ENCODE results near the gene LYPD5. TPM values are rescaled to one million over a fixed set of nuclear protein-coding genes. Genes with fewer than 3 reads are reported as not detected.

The LYPD5 gene
- total and polyA plus RNA-seq, 11 donors = 0.34 to 7.9 (median 1.4) TPM

- no peak overlapping the region for H3K4me3 ChIP-seq
- H3K9me3 ChIP-seq = no peaks in the 10 kb centered on the region
- peak overlapping the region in 1 of 12 donors; percentile 20 for H3K27ac ChIP-seq
- ATAC-seq (peak in 3 of 4 donors; percentile 49 to 81 (median 56)), DNase-seq (peak in 2 of 5 donors; percentile 32 to 56)
- WGBS, 4 donors = 58 to 71% (median 68%) methylated on average over 4 of the region's 4 CpGs
- no peaks in the 10 kb centered on the region for H3K36me3 ChIP-seq
- peaks cover 0 to 29% (median 2%) of the 10 kb centered on the region in 12 donors for H3K4me1 ChIP-seq
- TF ChIP-seq CTCF (IDR thresholded peaks at IDR 0.05) (no peak), POLR2A (IDR thresholded peaks at IDR 0.05) (no peak)
- intact Hi-C loops (cut with DNase I) = loop anchor here in 9 of 10 donors (2.0 to 10.0 kb wide), 6 partner anchors 37 to 340 kb away; partner anchors contain the start of genes PLAUR (in 1 of the 9) and ZNF575 (in 1 of the 9)
- peaks cover 0 to 22% (median 0%) of the 10 kb centered on the region in 9 donors for H3K27me3 ChIP-seq
These were observed 17.8 kb downstream of the LYPD5 start for GRCh38 chr19:43784241-43784980.

GRCh38 chr19:43783636-43784035, 18.6 kb downstream of the LYPD5 start:
- Histone ChIP-seq H3K4me3 (no peak overlapping the region), H3K36me3 (no peaks in the 10 kb centered on the region), H3K27ac (no peak overlapping the region), H3K27me3 (peaks cover 0 to 22% (median 0%) of the 10 kb centered on the region in 9 donors), H3K9me3 (no peaks in the 10 kb centered on the region), H3K4me1 (peaks cover 0 to 37% (median 3%) of the 10 kb centered on the region in 12 donors)
- ATAC-seq = no peak
- 83 to 87% (median 87%) methylated on average over 8 of the region's 8 CpGs for WGBS, 4 donors
- no peak for TF ChIP-seq POLR2A (IDR thresholded peaks at IDR 0.05)
- TF ChIP-seq CTCF (IDR thresholded peaks at IDR 0.05) = no peak
- intact Hi-C loops (cut with DNase I) = loop anchor here in 9 of 10 donors (2.0 to 10.0 kb wide), 6 partner anchors 36 to 339 kb away; partner anchors contain the start of genes PLAUR (in 1 of the 9) and ZNF575 (in 1 of the 9)
- no peak for DNase-seq

GRCh38 chr19:43782689-43783231, 19.5 kb downstream of the LYPD5 start:
- no peak overlapping the region for H3K27ac ChIP-seq
- H3K27me3 ChIP-seq = peaks cover 0 to 22% (median 0%) of the 10 kb centered on the region in 9 donors
- ATAC-seq (no peak), DNase-seq (no peak)
- WGBS, 4 donors = 74 to 80% (median 76%) methylated on average over 22 to 24 of the region's 24 CpGs
- no peak overlapping the region for H3K4me3 ChIP-seq
- TF ChIP-seq CTCF (IDR thresholded peaks at IDR 0.05) (no peak), POLR2A (IDR thresholded peaks at IDR 0.05) (no peak)
- H3K9me3 ChIP-seq = no peaks in the 10 kb centered on the region
- peaks cover 0 to 45% (median 4%) of the 10 kb centered on the region in 12 donors for H3K4me1 ChIP-seq
- no peaks in the 10 kb centered on the region for H3K36me3 ChIP-seq
- intact Hi-C loops (cut with DNase I) = loop anchor here in 6 of 10 donors (5.0 to 10.0 kb wide), 5 partner anchors 35 to 338 kb away; partner anchors contain the start of genes PLAUR (in 1 of the 6) and ZNF575 (in 1 of the 6)

GRCh38 chr19:43782311-43782660, 20.0 kb downstream of the LYPD5 start:
- Histone ChIP-seq H3K27me3 (peaks cover 0 to 22% (median 0%) of the 10 kb centered on the region in 9 donors), H3K9me3 (no peaks in the 10 kb centered on the region), H3K4me3 (no peak overlapping the region), H3K27ac (no peak overlapping the region), H3K36me3 (no peaks in the 10 kb centered on the region), H3K4me1 (peaks cover 0 to 50% (median 4%) of the 10 kb centered on the region in 12 donors)
- intact Hi-C loops (cut with DNase I) = loop anchor here in 6 of 10 donors (5.0 to 10.0 kb wide), 5 partner anchors 35 to 337 kb away; partner anchors contain the start of genes PLAUR (in 1 of the 6) and ZNF575 (in 1 of the 6)
- 47 to 60% (median 57%) methylated on average over 7 to 8 of the region's 8 CpGs for WGBS, 4 donors
- ATAC-seq (no peak), DNase-seq (no peak)
- TF ChIP-seq CTCF (IDR thresholded peaks at IDR 0.05) (no peak), POLR2A (IDR thresholded peaks at IDR 0.05) (no peak)
